IPS-NIHi7 (cell line): ENCODE results near the gene DRAP1.
"Not testable (repeated sequence)": the region's sequence is repeated elsewhere in the genome, so short reads cannot be mapped to it uniquely, and the experiment has no call there.

ENCODE experiments used
- DNase-seq: peaks from one replicate; pipeline ENCODE4 v3.0.0; 2012; ENCODE audit warnings: mixed read lengths; ENCODE audit errors: extremely low spot score

The DRAP1 gene

DNA sequence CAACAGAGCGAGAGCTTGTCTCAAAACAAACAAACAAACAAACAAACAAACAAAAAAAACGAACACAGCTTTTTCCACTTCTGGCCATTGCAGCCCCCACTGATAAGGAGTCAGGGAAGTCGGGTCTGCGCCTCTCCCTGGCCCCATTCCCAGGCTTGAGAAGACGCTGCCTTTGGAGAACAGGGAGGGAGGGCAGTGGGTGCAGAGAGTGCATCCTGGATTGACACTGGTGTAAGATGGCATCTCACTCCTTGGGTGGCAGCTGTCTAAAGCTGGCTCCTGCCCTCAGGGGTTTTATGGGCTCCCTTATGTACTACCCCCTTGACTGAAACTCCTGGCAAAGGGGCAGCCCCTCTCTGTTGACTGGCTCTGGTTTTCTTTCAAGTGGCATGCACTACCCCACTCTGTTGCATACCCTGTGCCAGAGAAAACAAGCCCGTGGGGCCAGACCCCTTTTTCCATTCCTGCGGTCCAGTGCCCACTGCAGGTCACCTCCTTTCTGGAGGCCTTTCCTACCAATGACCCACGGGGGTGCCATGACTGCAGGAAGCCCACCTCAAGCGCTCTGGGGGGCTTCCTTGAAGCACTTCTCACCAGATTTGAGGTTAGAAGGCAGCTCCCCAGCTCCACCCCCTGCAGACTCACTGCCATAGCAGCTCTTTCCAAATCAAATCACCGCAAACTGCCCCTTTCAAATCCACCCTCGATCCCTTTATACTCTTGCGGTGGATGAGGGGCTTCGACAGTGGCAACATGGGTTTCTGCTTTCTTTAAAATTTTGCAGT, 12.7 kb downstream of the DRAP1 start:
- no peak for DNase-seq

DNA sequence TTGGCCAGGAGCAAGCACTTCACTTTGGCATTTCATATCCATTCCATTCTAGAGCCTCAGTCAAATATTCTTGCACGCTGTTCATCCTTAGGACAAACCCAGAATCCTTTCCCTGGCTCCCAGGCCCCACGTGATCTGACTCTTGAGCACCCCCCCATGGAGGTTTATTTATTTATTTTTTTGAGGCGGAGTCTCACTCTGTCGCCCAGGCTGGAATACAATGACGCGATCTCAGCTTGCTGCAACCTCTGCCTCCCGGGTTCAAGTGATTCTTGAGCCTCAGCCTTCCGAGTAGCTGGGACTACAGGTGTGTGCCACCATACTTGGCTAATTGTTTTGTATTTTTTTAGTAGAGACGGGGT, 13.3 kb downstream of the DRAP1 start:
- DNase-seq, result no peak

DNA sequence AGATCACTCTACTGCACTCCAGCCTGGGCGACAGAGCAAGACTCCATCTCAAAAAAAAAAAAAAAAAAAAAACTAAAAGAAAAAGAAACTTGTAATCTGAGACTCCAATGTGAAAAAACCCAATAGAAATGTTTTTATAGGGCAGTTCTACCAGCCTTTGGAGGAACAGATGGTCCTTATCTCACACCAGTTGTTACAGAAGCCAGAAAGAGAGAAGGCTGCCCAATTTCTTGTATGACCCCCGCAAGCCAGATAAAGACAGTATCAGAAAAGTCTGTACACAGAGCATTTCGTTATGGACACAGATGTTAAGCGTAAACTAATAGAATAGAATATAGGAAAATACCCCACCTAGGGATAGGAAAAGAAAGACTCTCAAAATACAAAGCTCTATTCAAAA, 14.8 kb downstream of the DRAP1 start:
- no peak for DNase-seq

DNA sequence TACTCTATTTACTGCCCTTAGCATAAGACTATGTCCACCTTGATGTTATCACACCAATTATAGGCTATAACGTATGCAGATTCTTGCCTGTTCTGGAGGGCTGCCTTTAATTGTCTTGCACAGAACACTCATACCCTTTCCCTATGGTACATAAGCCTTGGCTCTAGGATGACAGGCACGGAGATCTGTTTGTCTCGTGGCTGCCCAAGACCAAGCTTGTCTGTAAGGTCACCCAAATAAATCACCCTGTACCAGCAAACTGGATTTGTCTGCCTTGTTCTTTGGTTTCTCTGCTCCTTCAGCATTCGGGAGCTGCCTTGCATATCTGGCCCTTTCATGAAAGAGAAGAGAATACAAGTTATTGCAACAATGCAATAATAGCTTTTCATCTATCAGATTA, 18.5 kb downstream of the DRAP1 start:
- no peak for DNase-seq

DNA sequence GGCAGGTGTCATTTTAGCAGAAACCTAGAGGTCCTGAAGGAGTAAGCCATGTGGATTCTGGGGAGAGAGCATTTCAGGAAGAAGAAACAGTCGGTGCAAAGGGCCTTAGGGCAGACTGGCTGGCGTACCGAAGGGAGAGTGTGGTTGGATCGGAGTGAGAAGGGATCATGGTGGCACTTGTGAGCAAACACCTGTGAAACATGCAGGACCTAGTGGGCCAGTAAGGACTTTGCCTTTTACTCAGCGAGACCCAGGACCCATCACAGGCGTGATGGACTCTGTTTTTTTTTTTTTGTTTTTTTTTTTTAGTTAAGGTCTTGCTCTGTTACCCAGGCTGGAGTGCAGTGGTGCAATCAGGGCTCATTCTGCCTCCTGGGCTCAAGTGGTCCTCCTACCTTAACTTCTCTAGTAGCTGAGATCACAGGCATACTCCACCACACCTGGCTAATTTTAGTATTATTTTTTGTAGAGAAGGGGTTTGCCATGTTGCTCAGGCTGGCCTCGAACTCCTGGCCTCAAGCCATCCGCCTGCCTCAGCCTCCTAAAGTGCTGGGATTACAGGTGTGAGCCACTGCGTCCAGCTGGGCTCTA, 22.6 kb downstream of the DRAP1 start:
- no peak for DNase-seq

DNA sequence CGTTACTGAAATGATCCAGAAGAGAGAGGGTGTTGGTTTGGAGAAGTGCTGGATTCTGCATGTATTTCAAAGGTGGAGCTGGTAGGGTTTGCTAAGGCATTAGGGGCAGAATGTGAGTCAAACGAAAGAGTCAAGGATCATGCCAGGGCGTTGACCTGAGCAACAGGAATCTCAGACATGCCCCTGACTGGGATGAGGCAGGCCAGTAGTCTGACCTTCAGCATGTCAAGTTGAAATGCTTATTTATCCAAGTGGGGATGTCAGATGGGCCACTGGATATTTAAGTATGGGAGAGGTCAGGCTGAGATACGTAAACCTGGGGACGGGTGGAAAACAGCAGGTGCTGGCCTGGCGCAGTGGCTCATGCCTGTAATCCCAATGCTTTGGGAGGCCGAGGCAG, 23.3 kb downstream of the DRAP1 start:
- DNase-seq, result no peak

DNA sequence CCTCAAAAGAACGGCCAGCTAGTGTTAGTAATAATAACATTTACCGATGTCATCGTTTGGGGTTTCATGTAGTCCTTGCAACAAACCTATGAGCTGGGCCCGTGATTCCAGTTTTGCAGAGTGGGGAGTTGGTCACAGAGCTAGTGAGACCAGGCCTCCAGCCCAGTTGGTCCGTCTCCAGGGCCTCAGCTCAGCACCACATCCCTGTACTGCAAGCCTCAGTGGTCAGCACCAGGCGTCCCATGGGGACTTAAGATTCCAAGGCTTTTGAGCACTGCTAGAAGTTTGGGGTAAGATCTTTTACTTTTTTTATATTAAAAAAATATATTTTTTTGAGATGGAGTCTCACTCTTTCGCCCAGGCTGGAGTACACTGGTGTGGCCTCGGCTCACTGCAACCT, 25.0 kb downstream of the DRAP1 start:
- no peak for DNase-seq

DNA sequence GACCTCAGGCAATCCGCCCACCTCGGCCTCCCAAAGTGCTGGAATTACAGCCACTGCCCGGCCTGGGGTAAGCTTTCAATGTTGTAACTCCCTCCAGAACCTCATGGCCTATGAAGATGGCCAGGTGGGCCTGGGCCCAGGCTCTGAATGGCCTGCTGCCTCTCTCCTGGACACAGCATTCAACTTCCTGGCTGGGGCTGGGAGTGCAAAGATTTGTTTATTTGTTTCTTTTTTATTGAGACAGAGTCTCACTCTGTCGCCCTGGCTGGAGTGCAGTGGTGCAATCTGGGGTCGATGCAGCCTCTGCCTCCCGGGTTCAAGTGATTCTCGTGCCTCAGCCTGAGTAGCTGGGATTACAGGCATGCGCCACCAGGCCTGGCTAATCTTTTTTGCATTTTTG, 25.5 kb downstream of the DRAP1 start:
- DNase-seq, result no peak

DNA sequence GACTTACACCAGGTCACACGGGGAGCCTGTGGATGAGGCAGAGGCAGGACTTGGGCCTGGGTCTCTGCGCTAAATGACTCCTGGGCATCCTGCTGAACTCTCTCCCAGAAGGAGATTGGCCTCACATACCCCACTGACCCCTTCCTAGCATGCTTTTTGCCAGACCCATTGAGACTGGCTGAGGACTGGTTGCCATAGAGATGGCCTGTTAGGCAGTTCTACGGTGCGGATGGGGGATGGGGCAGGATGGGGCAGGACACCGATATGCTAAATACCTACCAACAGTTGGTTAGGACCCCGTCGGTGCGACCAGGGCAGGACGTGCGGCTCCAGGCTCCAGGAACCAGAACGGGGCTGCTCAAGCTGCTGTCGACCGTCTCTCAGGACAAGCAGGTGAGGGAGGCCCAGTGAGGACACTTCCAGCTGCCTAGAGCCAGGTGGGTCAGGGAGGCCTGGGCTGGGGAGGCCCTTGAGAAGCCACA, 26.2 kb downstream of the DRAP1 start, which contains the start of gene TSGA10IP:
Gene TSGA10IP, plus strand, starts transcription at position 51 of the 482 bp plus-strand sequence. Its CDS starts 196 bp downstream, at position 247.
- DNase-seq, result peak; percentile 79

DNA sequence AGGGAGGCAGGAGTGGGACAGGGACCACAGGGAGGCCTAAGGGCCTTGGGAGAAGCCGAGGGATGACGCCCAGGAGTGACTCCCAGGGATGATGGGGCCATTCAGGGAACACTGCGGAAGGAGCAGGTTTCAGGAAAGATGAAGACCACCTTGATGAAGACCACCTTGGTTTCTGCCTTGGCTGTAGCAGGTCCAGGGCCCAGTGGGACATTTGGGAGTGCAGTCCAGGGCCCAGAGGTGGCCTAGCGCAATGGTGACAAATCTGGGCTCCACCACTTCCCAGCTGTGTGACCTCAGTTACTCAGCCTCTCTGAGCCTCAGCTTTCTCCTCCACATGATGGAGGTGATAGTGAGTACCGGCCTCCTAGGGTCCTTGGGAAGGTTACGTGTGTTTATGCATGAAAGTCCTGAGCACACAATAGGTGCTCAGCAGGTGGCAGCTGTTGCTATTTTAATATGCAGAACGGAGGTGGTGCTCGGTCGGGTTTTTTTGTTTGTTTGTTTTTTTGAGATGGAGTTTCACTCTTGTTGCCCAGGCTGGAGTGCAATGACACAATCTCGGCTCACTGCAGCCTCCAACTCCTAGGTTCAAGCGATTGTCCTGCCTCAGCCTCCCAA, 26.8 kb downstream of the DRAP1 start:
- no peak for DNase-seq

DNA sequence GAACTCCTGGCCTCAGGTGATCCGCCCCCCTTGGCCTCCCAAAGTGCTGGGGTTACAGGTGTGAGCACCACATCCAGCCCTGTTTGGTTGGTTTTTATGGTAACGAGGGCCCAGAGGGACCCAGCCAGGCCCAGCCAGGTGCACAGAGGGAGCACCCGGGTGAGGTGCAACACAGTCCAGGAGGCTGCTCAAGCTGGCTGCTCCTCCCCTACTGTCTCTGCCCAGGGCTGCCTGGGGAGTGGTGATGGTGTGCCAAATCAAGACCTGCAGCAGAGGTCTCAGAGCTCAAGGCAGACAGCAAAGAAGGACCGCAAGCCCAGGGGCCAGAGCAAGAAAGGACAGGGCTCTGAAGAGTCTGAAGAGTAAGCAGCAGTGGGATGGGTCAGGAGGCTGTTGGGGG, 27.4 kb downstream of the DRAP1 start:
- no peak for DNase-seq

DNA sequence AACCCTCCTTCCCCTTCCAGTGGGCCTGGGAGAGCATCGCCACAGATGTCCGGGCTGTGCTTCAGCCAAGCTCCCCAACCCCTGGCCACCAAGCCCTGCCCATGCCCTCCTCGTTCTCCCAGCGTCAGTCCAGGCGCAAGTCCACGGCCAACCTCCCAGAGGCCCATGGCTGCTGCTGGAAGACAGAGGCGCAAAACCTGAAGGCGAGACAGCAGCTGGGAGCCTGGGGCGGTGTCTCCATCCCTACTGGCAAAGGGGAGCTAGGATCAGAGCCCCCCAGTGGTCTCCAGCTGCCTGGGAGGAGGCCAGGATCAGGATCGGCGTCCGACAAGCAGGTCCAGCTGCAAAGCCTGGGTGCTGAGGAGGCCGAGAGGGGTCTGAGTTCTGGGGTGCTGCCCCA, 27.9 kb downstream of the DRAP1 start:
- no peak for DNase-seq

DNA sequence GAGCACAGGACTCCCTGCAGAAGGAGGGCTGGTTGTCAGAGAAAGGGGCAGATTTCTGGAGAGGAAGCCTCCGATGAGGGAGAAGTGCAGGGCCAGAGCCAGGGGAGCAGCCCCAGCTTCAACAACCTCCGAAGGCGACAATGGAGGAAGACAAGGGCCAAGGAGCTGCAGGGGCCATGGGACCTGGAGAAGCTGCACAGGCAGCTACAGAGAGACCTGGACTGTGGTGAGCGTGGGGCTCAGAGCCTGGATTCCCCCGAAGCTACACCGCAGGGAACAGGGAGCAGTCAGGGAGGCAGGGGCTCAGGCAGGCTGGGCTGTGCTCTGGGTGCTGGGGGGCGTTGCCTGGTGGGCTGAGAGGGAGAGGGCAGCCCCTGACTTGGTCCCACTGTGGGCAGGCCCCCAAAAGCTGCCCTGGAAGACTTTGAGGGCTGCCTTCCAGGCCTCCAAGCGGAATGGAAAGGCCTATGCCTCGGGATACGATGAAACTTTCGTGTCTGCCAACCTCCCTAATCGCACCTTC, 28.4 kb downstream of the DRAP1 start:
- no peak for DNase-seq

DNA sequence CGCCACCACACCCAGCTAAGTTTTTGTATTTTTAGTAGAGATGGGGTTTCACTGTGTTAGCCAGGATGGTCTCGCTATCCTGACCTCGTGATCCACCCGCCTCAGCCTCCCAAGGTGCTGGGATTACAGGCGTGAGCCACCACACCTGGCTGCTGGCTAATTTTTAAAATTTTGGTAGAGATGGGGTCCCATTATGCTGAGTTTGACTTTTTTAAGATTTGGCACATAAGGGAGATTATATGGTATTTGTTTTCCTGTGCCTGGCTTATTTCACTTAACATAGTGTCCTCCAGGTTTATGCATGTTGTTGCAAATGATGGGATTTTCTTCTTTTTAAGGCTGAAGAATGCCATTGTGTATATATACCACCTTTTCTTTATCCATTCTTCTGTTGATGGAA, 31.5 kb downstream of the DRAP1 start:
- not testable (repeated sequence) for DNase-seq

DNA sequence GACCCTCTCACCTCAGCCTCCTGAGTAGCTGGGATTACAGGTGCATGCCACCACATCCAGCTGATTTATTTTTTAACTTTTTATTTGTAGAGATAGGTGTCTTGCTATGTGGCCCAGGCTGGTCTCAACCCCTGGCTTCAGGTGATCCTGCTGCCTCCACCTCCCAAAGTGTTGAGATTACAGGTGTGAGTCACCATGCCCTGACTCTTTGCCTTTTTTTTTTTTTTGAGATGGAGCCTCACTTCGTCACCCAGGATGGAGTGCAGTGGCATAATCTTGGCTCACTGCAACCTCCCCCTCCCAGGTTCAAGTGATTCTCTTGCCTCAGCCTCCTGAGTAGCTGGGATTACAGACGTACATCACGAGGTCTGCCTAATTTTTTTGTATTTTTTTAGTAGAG, 32.4 kb downstream of the DRAP1 start:
- DNase-seq, result not testable (repeated sequence)

DNA sequence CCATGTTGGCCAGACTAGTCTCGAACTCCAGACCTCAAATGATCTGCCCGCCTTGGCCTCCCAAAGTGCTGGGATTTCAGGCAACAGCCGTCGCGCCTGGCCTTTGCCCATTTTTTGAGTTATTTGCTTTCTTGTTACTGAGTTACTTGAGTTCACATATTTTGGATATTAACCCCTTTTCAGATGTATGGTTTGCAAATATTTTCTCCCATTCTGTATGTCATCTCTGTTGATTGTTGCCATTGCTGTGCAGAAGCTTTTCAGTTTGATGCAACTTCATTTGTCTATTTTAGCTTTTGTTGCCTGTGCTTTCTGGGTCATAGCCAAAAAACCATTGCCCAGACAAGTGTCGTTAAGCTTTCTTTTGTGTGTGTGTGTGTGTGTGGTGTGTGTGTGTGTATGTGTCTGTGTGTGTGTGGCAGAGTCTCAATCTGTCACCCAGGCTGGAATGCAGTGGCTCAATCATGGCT, 32.9 kb downstream of the DRAP1 start:
- no peak for DNase-seq

DNA sequence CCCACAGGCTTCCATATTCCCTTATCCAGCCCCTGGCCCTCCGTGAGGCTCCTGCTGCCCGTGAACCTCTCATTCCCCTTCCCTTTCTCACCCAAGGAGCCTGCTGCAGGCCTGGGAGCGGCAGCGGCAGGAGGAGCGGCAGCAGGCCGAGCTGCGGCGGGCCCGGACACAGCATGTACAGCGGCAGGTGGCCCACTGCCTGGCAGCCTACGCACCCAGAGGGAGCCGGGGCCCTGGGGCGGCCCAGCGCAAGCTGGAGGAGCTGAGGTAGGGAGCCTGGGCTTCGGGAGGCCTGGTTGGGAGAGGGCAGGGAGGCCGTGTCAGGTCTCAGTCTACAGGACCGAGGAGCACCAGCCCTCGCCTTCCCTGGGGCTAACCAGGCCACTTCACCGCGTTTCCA, 34.2 kb downstream of the DRAP1 start:
- DNase-seq, result no peak

DNA sequence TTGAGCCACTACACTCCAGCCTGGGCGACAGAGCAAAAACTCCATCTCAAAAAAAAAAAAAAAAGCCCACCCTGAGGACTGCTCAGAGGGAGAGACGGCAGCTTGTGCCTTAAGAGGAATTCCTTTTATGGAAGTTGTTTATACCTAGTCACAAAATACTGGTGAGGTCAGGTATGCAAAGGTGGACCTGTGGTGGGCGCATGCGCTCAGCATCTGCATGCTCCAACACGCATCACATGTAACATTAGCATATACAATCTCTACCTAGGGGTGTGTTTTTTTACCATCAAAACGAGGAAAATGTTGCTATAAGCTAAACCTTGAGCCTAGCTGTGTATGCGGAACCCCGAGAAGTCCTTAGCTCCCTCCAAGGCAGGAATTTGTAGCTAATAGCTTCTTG, 35.5 kb downstream of the DRAP1 start:
- no peak for DNase-seq

DNA sequence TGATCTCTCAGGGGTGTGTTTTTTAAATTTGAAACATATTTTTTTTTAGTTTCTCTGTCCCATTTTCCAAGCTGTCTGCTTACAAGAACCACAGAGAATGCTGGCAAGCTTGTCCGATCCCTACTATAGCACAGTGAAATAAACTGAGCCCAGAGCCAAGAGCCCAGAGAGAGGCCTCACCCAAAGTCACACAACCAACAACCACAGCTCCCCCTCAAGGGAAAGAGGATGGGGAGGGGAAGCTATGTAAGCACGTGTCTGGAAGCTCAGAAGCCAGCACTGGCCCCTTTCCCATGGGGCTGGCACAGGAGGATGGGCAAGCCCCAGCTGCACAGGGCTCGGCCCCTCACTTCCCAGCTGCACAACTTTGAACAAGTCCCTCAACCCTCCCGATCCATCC, 39.1 kb downstream of the DRAP1 start:
- no peak for DNase-seq

DNA sequence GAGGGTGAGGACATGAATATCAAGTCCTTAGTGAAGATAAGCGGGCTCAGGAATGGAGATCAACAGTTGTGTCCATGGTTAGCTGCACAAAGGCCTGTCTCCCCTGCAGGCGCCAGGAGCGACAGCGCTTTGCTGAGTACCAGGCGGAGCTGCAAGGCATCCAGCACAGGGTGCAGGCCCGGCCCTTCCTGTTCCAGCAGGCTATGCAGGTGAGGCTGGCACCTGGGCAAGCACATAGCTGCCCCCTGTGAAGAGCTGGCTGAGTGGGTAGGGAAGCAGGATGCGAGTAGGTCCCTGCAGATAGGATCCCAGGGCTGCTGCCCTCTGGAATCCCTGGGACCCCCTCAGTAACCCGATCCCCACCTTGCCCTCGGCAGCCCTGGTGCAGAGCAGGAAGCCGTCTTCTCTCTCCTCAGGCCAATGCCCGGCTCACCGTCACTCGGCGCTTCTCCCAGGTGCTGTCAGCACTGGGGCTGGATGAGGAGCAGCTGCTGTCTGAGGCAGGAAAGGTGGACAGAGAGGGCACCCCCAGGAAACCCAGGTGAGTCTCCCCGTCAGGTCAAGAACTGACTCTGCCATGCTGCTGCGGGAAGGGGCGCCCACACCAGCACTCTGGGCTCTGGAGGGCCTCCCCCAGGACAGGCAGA, 39.7 kb downstream of the DRAP1 start:
- no peak for DNase-seq

DNA sequence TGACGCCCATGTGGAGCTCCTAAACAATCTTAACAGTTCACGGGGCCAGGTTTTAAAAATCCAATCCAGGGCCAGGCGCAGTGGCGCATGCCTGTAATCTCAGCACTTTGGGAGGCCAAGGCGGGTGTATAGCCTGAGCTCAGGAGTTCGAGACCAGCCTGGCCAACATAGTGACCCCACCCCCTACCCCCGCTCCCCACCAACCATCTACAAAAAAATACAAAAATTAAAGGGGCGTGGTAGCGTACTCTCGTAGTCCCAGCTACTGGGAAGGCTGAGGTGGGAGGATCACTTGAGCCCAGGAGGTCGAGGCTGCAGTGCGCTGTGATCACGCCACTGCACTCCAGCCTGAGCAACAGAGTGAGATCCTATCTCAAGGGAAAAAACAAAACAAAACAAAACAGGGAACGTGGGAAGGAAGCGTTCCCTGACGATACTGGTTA, 41.6 kb downstream of the DRAP1 start:
- DNase-seq, result no peak
